Esophagus muscularis mucosa (tissue), 3 donors: Measurements from ENCODE around the gene SLC43A1.

Experiments used
- CTCF ChIP-seq, 3 experiments: fragments of 200-600 bp in 2 of 3; fragments of 450-650 bp in 1 of 3; sonication (generic) in 2 of 3; IDR thresholded peaks; one replicate each; pipeline ENCODE4 v1.5.1; 2017 to 2019; ENCODE audit warnings: antibody characterized with exemption in 3 of 3, mild to moderate bottlenecking in 2 of 3, moderate library complexity in 1 of 3
- EP300 ChIP-seq: sonication (generic); formaldehyde crosslinking; IDR thresholded peaks from one replicate; pipeline ENCODE4 v1.6.1; 2017; ENCODE audit warnings: antibody characterized with exemption

- TF ChIP-seq EP300 (no peak), CTCF (IDR thresholded peaks at IDR 0.05) (no peak)
Measured at GRCh38 chr11:57499983-57500461, 15.5 kb downstream of the SLC43A1 start.
